ENCODE data around the gene PLEKHN1. TPM values are rescaled to one million over a fixed set of nuclear protein-coding genes. Genes with fewer than 3 reads are reported as not detected.

PLEKHN1 gene
- total RNA-seq, 1 donor from 2014 or later = 6.4 TPM

GRCh38 chr1:919271-919872 lies 46.9 kb upstream of the PLEKHN1 start:
- Mint-ChIP-seq H3K27ac (no peak overlapping the region), H3K27me3 (peaks cover 45% of the 10 kb centered on the region), H3K4me1 (ENCODE audit: unreplicated experiment) (peaks cover 25% of the 10 kb centered on the region), H3K9me3 (no peaks in the 10 kb centered on the region), H3K36me3 (peaks cover 4% of the 10 kb centered on the region), H3K4me3 (no peak overlapping the region)
- no peak for DNase-seq (ENCODE audit: extremely low spot score, unreplicated experiment)
- TF ChIP-seq, protein P1, sequence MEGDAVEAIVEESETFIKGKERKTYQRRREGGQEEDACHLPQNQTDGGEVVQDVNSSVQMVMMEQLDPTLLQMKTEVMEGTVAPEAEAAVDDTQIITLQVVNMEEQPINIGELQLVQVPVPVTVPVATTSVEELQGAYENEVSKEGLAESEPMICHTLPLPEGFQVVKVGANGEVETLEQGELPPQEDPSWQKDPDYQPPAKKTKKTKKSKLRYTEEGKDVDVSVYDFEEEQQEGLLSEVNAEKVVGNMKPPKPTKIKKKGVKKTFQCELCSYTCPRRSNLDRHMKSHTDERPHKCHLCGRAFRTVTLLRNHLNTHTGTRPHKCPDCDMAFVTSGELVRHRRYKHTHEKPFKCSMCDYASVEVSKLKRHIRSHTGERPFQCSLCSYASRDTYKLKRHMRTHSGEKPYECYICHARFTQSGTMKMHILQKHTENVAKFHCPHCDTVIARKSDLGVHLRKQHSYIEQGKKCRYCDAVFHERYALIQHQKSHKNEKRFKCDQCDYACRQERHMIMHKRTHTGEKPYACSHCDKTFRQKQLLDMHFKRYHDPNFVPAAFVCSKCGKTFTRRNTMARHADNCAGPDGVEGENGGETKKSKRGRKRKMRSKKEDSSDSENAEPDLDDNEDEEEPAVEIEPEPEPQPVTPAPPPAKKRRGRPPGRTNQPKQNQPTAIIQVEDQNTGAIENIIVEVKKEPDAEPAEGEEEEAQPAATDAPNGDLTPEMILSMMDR (conservative IDR thresholded peaks at IDR 0.05) = no peak

GRCh38 chr1:920010-920409 lies 46.3 kb upstream of the PLEKHN1 start:
- H3K9me3 Mint-ChIP-seq = no peaks in the 10 kb centered on the region
- peaks cover 4% of the 10 kb centered on the region for H3K36me3 Mint-ChIP-seq
- TF ChIP-seq, protein P1 (conservative IDR thresholded peaks at IDR 0.05) = no peak
- DNase-seq (ENCODE audit: extremely low spot score, unreplicated experiment) = no peak
- peaks cover 44% of the 10 kb centered on the region for H3K27me3 Mint-ChIP-seq
- no peak overlapping the region for H3K27ac Mint-ChIP-seq
- H3K4me3 Mint-ChIP-seq = no peak overlapping the region
- peaks cover 25% of the 10 kb centered on the region for H3K4me1 Mint-ChIP-seq (ENCODE audit: unreplicated experiment)

DNA sequence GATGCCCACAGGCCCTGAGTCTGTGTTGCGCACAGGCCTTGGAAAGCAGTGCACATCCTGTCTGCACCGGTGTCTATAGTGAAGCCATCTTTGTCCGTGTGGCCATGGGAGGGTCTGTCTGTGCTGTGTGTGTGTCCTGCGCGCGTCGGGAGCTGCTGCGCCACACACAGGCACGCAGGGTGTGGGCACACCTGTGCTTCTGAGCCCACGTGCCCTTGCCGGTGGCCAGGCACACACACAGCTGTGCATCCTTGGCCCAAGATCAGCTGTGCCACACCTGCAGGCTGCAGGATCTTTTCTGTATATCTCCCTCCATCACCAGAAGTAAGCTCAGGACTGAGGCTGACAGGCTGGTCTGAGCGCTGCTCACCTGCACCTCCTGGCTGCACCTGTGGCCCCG lies 45.8 kb upstream of the PLEKHN1 start:
- DNase-seq (ENCODE audit: extremely low spot score, unreplicated experiment) = no peak
- TF ChIP-seq, protein P1 (conservative IDR thresholded peaks at IDR 0.05) = no peak
- Mint-ChIP-seq H3K4me3 (peak overlapping the region; percentile 74), H3K36me3 (peaks cover 4% of the 10 kb centered on the region), H3K4me1 (ENCODE audit: unreplicated experiment) (peaks cover 25% of the 10 kb centered on the region), H3K9me3 (no peaks in the 10 kb centered on the region), H3K27me3 (peaks cover 41% of the 10 kb centered on the region), H3K27ac (peak overlapping the region; percentile 65)

- DNase-seq (ENCODE audit: extremely low spot score, unreplicated experiment) = no peak
- TF ChIP-seq, protein P1 (conservative IDR thresholded peaks at IDR 0.05) = peak; percentile 68
- peaks cover 47% of the 10 kb centered on the region for H3K27me3 Mint-ChIP-seq
- H3K36me3 Mint-ChIP-seq = peaks cover 4% of the 10 kb centered on the region
- H3K9me3 Mint-ChIP-seq = no peaks in the 10 kb centered on the region
- H3K27ac Mint-ChIP-seq = peak overlapping the region; percentile 65
- peak overlapping the region; percentile 78 for H3K4me3 Mint-ChIP-seq
- H3K4me1 Mint-ChIP-seq (ENCODE audit: unreplicated experiment) = peaks cover 25% of the 10 kb centered on the region
These were observed 45.1 kb upstream of the PLEKHN1 start for GRCh38 chr1:921011-921837.

DNA sequence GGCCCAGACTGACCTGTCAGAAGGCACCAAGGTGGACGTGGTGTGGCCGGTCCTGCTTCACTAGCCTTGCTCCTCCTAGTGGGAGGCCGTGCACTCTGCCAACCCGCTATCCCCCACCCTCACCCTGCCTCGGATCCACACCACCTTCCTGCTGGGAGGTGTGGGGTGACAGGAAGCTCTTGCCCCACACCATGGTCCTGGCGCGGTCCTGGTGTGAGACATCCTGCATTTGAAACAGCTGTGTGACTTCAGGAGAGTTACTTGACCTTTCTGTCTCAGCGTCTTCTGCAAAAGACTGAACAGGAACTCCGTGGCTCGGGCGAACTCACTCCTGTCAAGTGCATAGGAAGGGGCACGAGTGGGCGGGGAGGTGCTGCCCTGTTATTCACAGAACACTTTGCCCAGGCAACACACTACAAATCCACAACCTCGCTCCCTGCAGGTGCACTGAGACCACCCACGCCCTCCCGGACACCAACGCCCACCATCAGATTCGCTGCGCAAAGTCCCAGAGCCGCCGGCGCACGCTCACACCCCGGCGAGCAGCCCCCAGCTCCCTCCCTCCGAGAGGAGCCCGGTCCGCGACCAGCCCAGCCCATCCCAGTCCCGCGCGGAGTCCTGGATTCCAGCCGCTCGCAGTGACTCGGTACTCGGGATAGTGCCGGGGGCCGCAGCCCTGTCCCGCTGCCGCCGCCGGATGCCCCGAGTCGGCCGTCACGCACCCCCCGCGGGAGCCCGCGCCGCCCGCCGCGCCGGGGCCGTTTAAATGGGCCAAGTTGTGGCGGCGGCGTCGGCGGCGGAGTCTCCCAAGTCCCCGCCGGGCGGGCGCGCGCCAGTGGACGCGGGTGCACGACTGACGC lies 42.9 kb upstream of the PLEKHN1 start, which contains the start of gene SAMD11:
SAMD11 (plus strand) TSS at position 793 of the 860 bp plus-strand sequence. CDS start 509 bp downstream, outside the sequence.
- Mint-ChIP-seq H3K36me3 (peaks cover 7% of the 10 kb centered on the region), H3K27ac (peak within 1 kb of the TSS; percentile 56), H3K27me3 (peaks cover 47% of the 10 kb centered on the region), H3K4me3 (peak within 1 kb of the TSS; percentile 88), H3K4me1 (ENCODE audit: unreplicated experiment) (peaks cover 18% of the 10 kb centered on the region), H3K9me3 (no peaks in the 10 kb centered on the region)
- TF ChIP-seq, protein P1 (conservative IDR thresholded peaks at IDR 0.05) = no peak
- peak; percentile 89 for DNase-seq (ENCODE audit: extremely low spot score, unreplicated experiment)
